HEK293T (cell line): ENCODE measurements around the gene KIAA0513.

ENCODE experiments used
- CTCF ChIA-PET: fragments of 350-600 bp; formaldehyde crosslinking; extraction: SDS; loops from one replicate; lab custom pipeline; 2021; ENCODE audit warnings: antibody characterized with exemption, inconsistent platforms; lab: Yijun Ruan, JAX
- POLR2A ChIA-PET: fragments of 350-600 bp; formaldehyde crosslinking; extraction: SDS; loops from one replicate; lab custom pipeline; 2020; ENCODE audit warnings: antibody characterized with exemption, inconsistent platforms; lab: Yijun Ruan, JAX
- DNase-seq: peaks from one replicate; pipeline ENCODE4 v3.0.0; 2012; ENCODE audit warnings: mixed read lengths; ENCODE audit errors: extremely low spot score
- ARNT ChIP-seq: fragments of 450-650 bp; IDR thresholded peaks from 2 replicates; pipeline ENCODE4 v1.6.1; 2017; ENCODE audit warnings: mild to moderate bottlenecking
- BHLHE40 ChIP-seq: fragments of 450-650 bp; IDR thresholded peaks from 2 replicates; pipeline ENCODE4 v1.6.1; 2016; ENCODE audit warnings: mild to moderate bottlenecking, moderate library complexity, borderline replicate concordance
- CTBP1 ChIP-seq: fragments of 450-650 bp; IDR thresholded peaks from 2 replicates; pipeline ENCODE4 v1.6.1; 2016; ENCODE audit warnings: borderline replicate concordance
- ELF4 ChIP-seq: fragments of 450-650 bp; IDR thresholded peaks from 2 replicates; pipeline ENCODE4 v1.6.1; 2017; ENCODE audit warnings: antibody characterized with exemption
- FOXA1 ChIP-seq: fragments of 450-650 bp; IDR thresholded peaks from 2 replicates; pipeline ENCODE4 v1.6.1; 2016; ENCODE audit warnings: mild to moderate bottlenecking
- FOXK2 ChIP-seq: fragments of 450-650 bp; IDR thresholded peaks from 2 replicates; pipeline ENCODE4 v1.6.1; 2016; ENCODE audit warnings: mild to moderate bottlenecking
- FOXM1 ChIP-seq: fragments of 450-650 bp; IDR thresholded peaks from 2 replicates; pipeline ENCODE4 v1.6.1; 2017; ENCODE audit warnings: mild to moderate bottlenecking, borderline replicate concordance
- HDGF ChIP-seq: fragments of 450-650 bp; IDR thresholded peaks from 2 replicates; pipeline ENCODE4 v1.6.1; 2017; ENCODE audit warnings: antibody characterized with exemption, borderline replicate concordance
- L3MBTL2 ChIP-seq: fragments of 450-650 bp; conservative IDR thresholded peaks from 2 replicates; pipeline ENCODE4 v1.6.1; 2016; ENCODE audit warnings: mild to moderate bottlenecking
- LEF1 ChIP-seq: fragments of 450-650 bp; IDR thresholded peaks from 2 replicates; pipeline ENCODE4 v1.6.1; 2017; ENCODE audit warnings: mild to moderate bottlenecking, borderline replicate concordance
- NFRKB ChIP-seq: fragments of 450-650 bp; IDR thresholded peaks from 2 replicates; pipeline ENCODE4 v1.6.1; 2016; ENCODE audit warnings: mild to moderate bottlenecking, moderate library complexity
- PKNOX1 ChIP-seq: fragments of 450-650 bp; IDR thresholded peaks from 2 replicates; pipeline ENCODE4 v1.6.1; 2016
- SP1 ChIP-seq: fragments of 450-650 bp; IDR thresholded peaks from 2 replicates; pipeline ENCODE4 v1.6.1; 2017
- SUZ12 ChIP-seq: fragments of 450-650 bp; IDR thresholded peaks from 2 replicates; pipeline ENCODE4 v1.6.1; 2016; ENCODE audit warnings: mild to moderate bottlenecking
- TARDBP ChIP-seq: fragments of 450-650 bp; IDR thresholded peaks from 2 replicates; pipeline ENCODE4 v1.6.1; 2016
- ZNF384 ChIP-seq: fragments of 450-650 bp; IDR thresholded peaks from 2 replicates; pipeline ENCODE4 v1.6.1; 2016

Gene KIAA0513

GRCh38 chr16:85068746-85069145 is 41.2 kb downstream of the KIAA0513 start:
- POLR2A ChIA-PET, result no interaction called here
- no peak for DNase-seq
- CTCF ChIA-PET, result no interaction called here
- no peak for TF ChIP-seq ZNF384
- TF ChIP-seq HDGF, result no peak
- no peak for TF ChIP-seq BHLHE40
- TF ChIP-seq ELF4, result no peak

GRCh38 chr16:85069171-85069570 is 41.6 kb downstream of the KIAA0513 start:
- DNase-seq, result no peak
- CTCF ChIA-PET, result no interaction called here
- POLR2A ChIA-PET, result no interaction called here
- TF ChIP-seq FOXK2 (no peak), ARNT (no peak), PKNOX1 (no peak)

- TF ChIP-seq ZNF384 (no peak), LEF1 (no peak), FOXK2 (no peak), NFRKB (no peak), FOXM1 (no peak), FOXA1 (no peak), PKNOX1 (no peak), TARDBP (no peak), ELF4 (no peak), CTBP1 (no peak), SP1 (no peak), HDGF (no peak), L3MBTL2 (no peak), SUZ12 (no peak), BHLHE40 (no peak), ARNT (no peak)
- ChIA-PET CTCF (no interaction called here), POLR2A (no interaction called here)
- no peak for DNase-seq
These were observed 44.7 kb downstream of the KIAA0513 start for GRCh38 chr16:85072076-85072860.

GRCh38 chr16:85072947-85073346 is 45.4 kb downstream of the KIAA0513 start:
- no peak for TF ChIP-seq PKNOX1
- TF ChIP-seq FOXM1, result no peak
- TF ChIP-seq FOXK2, result no peak
- TF ChIP-seq TARDBP, result no peak
- no peak for TF ChIP-seq LEF1
- TF ChIP-seq FOXA1, result no peak
- no peak for TF ChIP-seq HDGF
- TF ChIP-seq ZNF384, result no peak
- no peak for DNase-seq
- ChIA-PET CTCF (no interaction called here), POLR2A (no interaction called here)

- ChIA-PET POLR2A (no interaction called here), CTCF (no interaction called here)
- TF ChIP-seq FOXA1, result no peak
- no peak for TF ChIP-seq ELF4
- no peak for TF ChIP-seq CTBP1
- TF ChIP-seq FOXM1, result no peak
- no peak for TF ChIP-seq SP1
- TF ChIP-seq ZNF384, result no peak
- no peak for TF ChIP-seq FOXK2
- TF ChIP-seq L3MBTL2, result no peak
- no peak for TF ChIP-seq BHLHE40
- no peak for TF ChIP-seq NFRKB
- no peak for TF ChIP-seq PKNOX1
- TF ChIP-seq LEF1, result no peak
- TF ChIP-seq HDGF, result no peak
- no peak for TF ChIP-seq TARDBP
- no peak for TF ChIP-seq SUZ12
- DNase-seq, result no peak
These were observed 46.8 kb downstream of the KIAA0513 start for GRCh38 chr16:85074225-85074914.
